ENCODE data around the gene WSB1.
"Not testable (repeated sequence)": the region's sequence is repeated elsewhere in the genome, so short reads cannot be mapped to it uniquely, and the experiment has no call there.

Gene WSB1

GRCh38 chr17:27315796-27316465 is 22.0 kb downstream of the WSB1 start:
- no peak for DNase-seq (ENCODE audit: low read depth)

GRCh38 chr17:27318228-27318627 is 24.3 kb downstream of the WSB1 start:
- DNase-seq (ENCODE audit: low read depth): no peak

- DNase-seq (ENCODE audit: low read depth): no peak
These were observed 24.7 kb downstream of the WSB1 start for GRCh38 chr17:27318633-27319032.

- DNase-seq (ENCODE audit: low read depth): peak; percentile 28
These were observed 25.8 kb downstream of the WSB1 start for GRCh38 chr17:27319541-27320221.

- no peak for DNase-seq (ENCODE audit: low read depth)
These were observed 26.3 kb downstream of the WSB1 start for GRCh38 chr17:27320222-27320560.

GRCh38 chr17:27321372-27321771 is 27.5 kb downstream of the WSB1 start:
- DNase-seq (ENCODE audit: low read depth): no peak

GRCh38 chr17:27322026-27322425 is 28.1 kb downstream of the WSB1 start:
- DNase-seq (ENCODE audit: low read depth): no peak

GRCh38 chr17:27322690-27323508 is 29.0 kb downstream of the WSB1 start:
- DNase-seq (ENCODE audit: low read depth): no peak

GRCh38 chr17:27323538-27324215 is 29.8 kb downstream of the WSB1 start:
- DNase-seq (ENCODE audit: low read depth): peak; percentile 29

GRCh38 chr17:27324771-27325339 is 30.9 kb downstream of the WSB1 start:
- DNase-seq (ENCODE audit: low read depth): no peak

GRCh38 chr17:27326051-27326450 is 32.1 kb downstream of the WSB1 start:
- DNase-seq (ENCODE audit: low read depth): no peak

GRCh38 chr17:27326585-27326984 is 32.7 kb downstream of the WSB1 start:
- DNase-seq (ENCODE audit: low read depth): no peak

- DNase-seq (ENCODE audit: low read depth): no peak
These were observed 33.5 kb downstream of the WSB1 start for GRCh38 chr17:27327397-27327796.

- DNase-seq (ENCODE audit: low read depth): no peak
These were observed 34.0 kb downstream of the WSB1 start for GRCh38 chr17:27327871-27328270.

GRCh38 chr17:27328686-27329085 is 34.8 kb downstream of the WSB1 start:
- not testable (repeated sequence) for DNase-seq (ENCODE audit: low read depth)

- no peak for DNase-seq (ENCODE audit: low read depth)
These were observed 35.4 kb downstream of the WSB1 start for GRCh38 chr17:27329146-27329805.

- no peak for DNase-seq (ENCODE audit: low read depth)
These were observed 38.1 kb downstream of the WSB1 start for GRCh38 chr17:27332047-27332393.

GRCh38 chr17:27332485-27333409 is 38.8 kb downstream of the WSB1 start:
- DNase-seq (ENCODE audit: low read depth): peak; percentile 81

- no peak for DNase-seq (ENCODE audit: low read depth)
These were observed 39.6 kb downstream of the WSB1 start for GRCh38 chr17:27333410-27333980.

GRCh38 chr17:27336184-27336583 is 42.3 kb downstream of the WSB1 start:
- DNase-seq (ENCODE audit: low read depth): no peak

All from GM04503 (cell line).